Right atrium auricular region (tissue), 2 donors: Measurements from ENCODE around the gene PRSS23. TPM values are rescaled to one million over a fixed set of nuclear protein-coding genes. Genes with fewer than 3 reads are reported as not detected.

Experiments used
- DNase-seq: peaks from one replicate; pipeline ENCODE4 v3.0.0-alpha.2; 2019; ENCODE audit warnings: low spot score
- H3K27ac ChIP-seq, 2 donors: fragments of 200-600 bp; sonication (generic); 1 replicate in 1 of 2; 2 replicates in 1 of 2; pipeline ENCODE4 v1.5.1; 2016 to 2019
- H3K27me3 ChIP-seq, 2 donors: fragments of 200-600 bp; sonication (generic); one replicate each; pipeline versions ENCODE4 v1.5.1 to v1.6.0; 2017 to 2019
- H3K36me3 ChIP-seq: fragments of 200-600 bp; sonication (generic); one replicate; pipeline ENCODE4 v1.5.1; 2016
- H3K4me1 ChIP-seq, 2 donors: fragments of 200-600 bp; sonication (generic); one replicate each; pipeline versions ENCODE4 v1.5.1 to v1.6.0; 2017 to 2019
- H3K4me3 ChIP-seq, 2 donors: fragments of 200-600 bp; sonication (generic); 1 replicate in 1 of 2; 2 replicates in 1 of 2; pipeline ENCODE4 v1.5.1; 2017 to 2019; ENCODE audit warnings: mild to moderate bottlenecking in 1 of 2, moderate library complexity in 1 of 2
- H3K9me3 ChIP-seq, 2 donors: fragments of 200-600 bp; sonication (generic); one replicate each; pipeline ENCODE4 v1.5.1; 2019
- total RNA-seq, 2 donors: library from RNA; depleted of rRNA; stranded (reverse); fragments of >200 nt; gene quantifications; one replicate each; pipeline ENCODE4 v1.1.0, GENCODE V29; 2016
- TF ChIP-seq, protein P1 (sequence below), 2 donors: fragments of 200-600 bp; sonication (generic); IDR thresholded peaks; one replicate each; pipeline ENCODE4 v1.5.1; 2019; ENCODE audit warnings: antibody characterized with exemption in 2 of 2

Gene PRSS23
- total RNA-seq, 2 donors from 2014 or later, result 22.1 to 41.4 TPM

DNA sequence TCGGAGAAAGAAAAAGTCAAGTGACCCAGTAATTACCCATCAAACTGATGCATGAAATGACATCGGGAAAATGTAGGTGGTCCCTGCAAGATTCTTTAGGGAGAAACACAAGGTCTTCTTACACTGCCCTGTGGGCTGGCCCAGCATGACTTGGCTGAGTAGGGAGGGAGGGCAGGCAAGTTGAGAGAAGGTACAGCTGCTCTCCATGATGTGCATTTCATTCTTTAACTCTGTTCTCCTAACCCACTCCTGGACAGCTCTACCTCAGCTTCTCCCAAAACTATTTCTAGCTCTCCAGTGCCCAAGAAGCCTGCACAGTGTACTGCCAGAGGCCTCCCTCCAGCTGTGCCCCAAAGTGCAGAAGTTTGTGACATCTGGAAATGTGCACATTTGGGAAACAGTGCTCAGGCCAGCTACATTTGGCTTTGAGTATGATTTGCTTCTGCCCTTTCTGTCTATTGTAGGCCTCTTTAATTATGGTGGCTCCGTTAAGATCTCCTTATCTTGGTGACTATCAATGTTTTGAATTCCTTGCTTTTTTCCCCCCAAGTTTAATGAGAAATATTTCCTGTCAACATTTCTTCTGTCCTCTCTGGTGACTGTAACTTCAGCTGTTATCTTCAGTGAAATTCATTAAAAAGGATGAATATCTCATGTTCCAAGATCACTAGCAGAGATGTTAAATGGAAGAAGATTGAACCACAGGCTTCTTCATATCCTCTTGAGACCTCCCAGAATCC, 26.7 kb upstream of the PRSS23 start:
- TF ChIP-seq, protein P1, sequence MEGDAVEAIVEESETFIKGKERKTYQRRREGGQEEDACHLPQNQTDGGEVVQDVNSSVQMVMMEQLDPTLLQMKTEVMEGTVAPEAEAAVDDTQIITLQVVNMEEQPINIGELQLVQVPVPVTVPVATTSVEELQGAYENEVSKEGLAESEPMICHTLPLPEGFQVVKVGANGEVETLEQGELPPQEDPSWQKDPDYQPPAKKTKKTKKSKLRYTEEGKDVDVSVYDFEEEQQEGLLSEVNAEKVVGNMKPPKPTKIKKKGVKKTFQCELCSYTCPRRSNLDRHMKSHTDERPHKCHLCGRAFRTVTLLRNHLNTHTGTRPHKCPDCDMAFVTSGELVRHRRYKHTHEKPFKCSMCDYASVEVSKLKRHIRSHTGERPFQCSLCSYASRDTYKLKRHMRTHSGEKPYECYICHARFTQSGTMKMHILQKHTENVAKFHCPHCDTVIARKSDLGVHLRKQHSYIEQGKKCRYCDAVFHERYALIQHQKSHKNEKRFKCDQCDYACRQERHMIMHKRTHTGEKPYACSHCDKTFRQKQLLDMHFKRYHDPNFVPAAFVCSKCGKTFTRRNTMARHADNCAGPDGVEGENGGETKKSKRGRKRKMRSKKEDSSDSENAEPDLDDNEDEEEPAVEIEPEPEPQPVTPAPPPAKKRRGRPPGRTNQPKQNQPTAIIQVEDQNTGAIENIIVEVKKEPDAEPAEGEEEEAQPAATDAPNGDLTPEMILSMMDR (IDR thresholded peaks at IDR 0.05), result no peak
- Histone ChIP-seq H3K9me3 (no peaks in the 10 kb centered on the region), H3K36me3 (no peaks in the 10 kb centered on the region), H3K4me1 (peaks cover 0 to 14% of the 10 kb centered on the region in 2 donors), H3K4me3 (no peak overlapping the region), H3K27ac (no peak overlapping the region), H3K27me3 (no peaks in the 10 kb centered on the region)
- no peak for DNase-seq

GRCh38 chr11:86774417-86774816, 25.9 kb upstream of the PRSS23 start:
- TF ChIP-seq, protein P1 (IDR thresholded peaks at IDR 0.05), result no peak
- Histone ChIP-seq H3K4me3 (no peak overlapping the region), H3K4me1 (peaks cover 0 to 7% of the 10 kb centered on the region in 2 donors), H3K9me3 (no peaks in the 10 kb centered on the region), H3K36me3 (no peaks in the 10 kb centered on the region), H3K27me3 (no peaks in the 10 kb centered on the region), H3K27ac (no peak overlapping the region)
- DNase-seq, result no peak

GRCh38 chr11:86775361-86775760, 25.0 kb upstream of the PRSS23 start:
- no peak for DNase-seq
- TF ChIP-seq, protein P1 (IDR thresholded peaks at IDR 0.05), result no peak
- Histone ChIP-seq H3K27ac (no peak overlapping the region), H3K27me3 (no peaks in the 10 kb centered on the region), H3K9me3 (no peaks in the 10 kb centered on the region), H3K4me1 (peaks cover 0 to 4% of the 10 kb centered on the region in 2 donors), H3K36me3 (no peaks in the 10 kb centered on the region), H3K4me3 (no peak overlapping the region)

- Histone ChIP-seq H3K27ac (no peak overlapping the region), H3K27me3 (no peaks in the 10 kb centered on the region), H3K36me3 (no peaks in the 10 kb centered on the region), H3K4me1 (no peaks in the 10 kb centered on the region), H3K4me3 (no peak overlapping the region), H3K9me3 (no peaks in the 10 kb centered on the region)
- DNase-seq, result no peak
- TF ChIP-seq, protein P1 (IDR thresholded peaks at IDR 0.05), result no peak
Observed at GRCh38 chr11:86781546-86781945, 18.8 kb upstream of the PRSS23 start.

- Histone ChIP-seq H3K9me3 (no peaks in the 10 kb centered on the region), H3K27me3 (no peaks in the 10 kb centered on the region), H3K27ac (no peak overlapping the region), H3K4me3 (no peak overlapping the region), H3K36me3 (no peaks in the 10 kb centered on the region), H3K4me1 (no peaks in the 10 kb centered on the region)
- DNase-seq, result no peak
- TF ChIP-seq, protein P1 (IDR thresholded peaks at IDR 0.05), result no peak
Observed at GRCh38 chr11:86782742-86783141, 17.6 kb upstream of the PRSS23 start.

GRCh38 chr11:86783661-86784060, 16.7 kb upstream of the PRSS23 start:
- H3K4me3 ChIP-seq, result no peak overlapping the region
- no peaks in the 10 kb centered on the region for H3K36me3 ChIP-seq

More at GRCh38 chr11:86783661-86784060, 16.7 kb upstream of the PRSS23 start:
- no peak for DNase-seq
- H3K9me3 ChIP-seq, result no peaks in the 10 kb centered on the region
- no peaks in the 10 kb centered on the region for H3K4me1 ChIP-seq
- H3K27ac ChIP-seq, result no peak overlapping the region
- TF ChIP-seq, protein P1 (IDR thresholded peaks at IDR 0.05), result no peak
- no peaks in the 10 kb centered on the region for H3K27me3 ChIP-seq
